ENCODE data around the gene NUMBL. TPM values are rescaled to one million over a fixed set of nuclear protein-coding genes. Genes with fewer than 3 reads are reported as not detected.

Gene NUMBL
- total and polyA plus RNA-seq, 2 experiments from 2014 or later = 13.8 to 21.7 TPM

GRCh38 chr19:40687525-40688016 lies 2.9 kb downstream of the NUMBL start:
- no peak for TF ChIP-seq CTCF (IDR thresholded peaks at IDR 0.05; ENCODE audit: low read depth, low read length)
- Histone ChIP-seq H3K4me3 (no peak overlapping the region), H3K9me3 (ENCODE audit: low read depth) (no peaks in the 10 kb centered on the region), H3K36me3 (no peaks in the 10 kb centered on the region), H3K27me3 (no peaks in the 10 kb centered on the region), H3K4me1 (ENCODE audit: low read depth) (peaks cover 6% of the 10 kb centered on the region), H3K27ac (no peak overlapping the region)
- DNase-seq (ENCODE audit: low read depth in 1 of 2, low spot score in 1 of 2) = peak in 1 of 2 donors; percentile 76

GRCh38 chr19:40686882-40687524 lies 3.4 kb downstream of the NUMBL start:
- Histone ChIP-seq H3K27me3 (no peaks in the 10 kb centered on the region), H3K36me3 (no peaks in the 10 kb centered on the region), H3K4me3 (no peak overlapping the region), H3K4me1 (ENCODE audit: low read depth) (peaks cover 6% of the 10 kb centered on the region), H3K27ac (no peak overlapping the region), H3K9me3 (ENCODE audit: low read depth) (no peaks in the 10 kb centered on the region)
- TF ChIP-seq CTCF (IDR thresholded peaks at IDR 0.05; ENCODE audit: low read depth, low read length) = no peak
- DNase-seq (ENCODE audit: low read depth in 1 of 2, low spot score in 1 of 2) = no peak

GRCh38 chr19:40685563-40685962 lies 4.9 kb downstream of the NUMBL start:
- H3K9me3 ChIP-seq (ENCODE audit: low read depth) = no peaks in the 10 kb centered on the region
- no peak for TF ChIP-seq CTCF (IDR thresholded peaks at IDR 0.05; ENCODE audit: low read depth, low read length)
- H3K36me3 ChIP-seq = peaks cover 2% of the 10 kb centered on the region
- H3K27ac ChIP-seq = no peak overlapping the region
- no peak for DNase-seq (ENCODE audit: low read depth in 1 of 2, low spot score in 1 of 2)
- no peak overlapping the region for H3K4me3 ChIP-seq
- no peaks in the 10 kb centered on the region for H3K27me3 ChIP-seq
- peaks cover 2% of the 10 kb centered on the region for H3K4me1 ChIP-seq (ENCODE audit: low read depth)

- no peak for DNase-seq (ENCODE audit: low read depth in 1 of 2, low spot score in 1 of 2)
- Histone ChIP-seq H3K4me3 (no peak overlapping the region), H3K36me3 (peaks cover 4% of the 10 kb centered on the region), H3K27ac (no peak overlapping the region), H3K4me1 (ENCODE audit: low read depth) (peaks cover 2% of the 10 kb centered on the region), H3K27me3 (no peaks in the 10 kb centered on the region), H3K9me3 (ENCODE audit: low read depth) (no peaks in the 10 kb centered on the region)
- TF ChIP-seq CTCF (IDR thresholded peaks at IDR 0.05; ENCODE audit: low read depth, low read length) = no peak
These were observed 5.4 kb downstream of the NUMBL start for GRCh38 chr19:40685016-40685526.

GRCh38 chr19:40684280-40684679 lies 6.2 kb downstream of the NUMBL start:
- Histone ChIP-seq H3K27ac (no peak overlapping the region), H3K9me3 (ENCODE audit: low read depth) (no peaks in the 10 kb centered on the region), H3K27me3 (no peaks in the 10 kb centered on the region), H3K4me3 (no peak overlapping the region), H3K4me1 (ENCODE audit: low read depth) (no peaks in the 10 kb centered on the region), H3K36me3 (peaks cover 4% of the 10 kb centered on the region)
- no peak for DNase-seq (ENCODE audit: low read depth in 1 of 2, low spot score in 1 of 2)
- TF ChIP-seq CTCF (IDR thresholded peaks at IDR 0.05; ENCODE audit: low read depth, low read length) = no peak
